NCI-H510A treated with DMSO at 0.1 percent for 48 hours (cell line): ENCODE results near the gene UCMA.
"Not testable (repeated sequence)": the region's sequence is repeated elsewhere in the genome, so short reads cannot be mapped to it uniquely, and the experiment has no call there.

Source experiments
- DNase-seq: peaks from one replicate; lab custom pipeline; 2025; lab: John Stamatoyannopoulos, UW

UCMA gene, protein sequence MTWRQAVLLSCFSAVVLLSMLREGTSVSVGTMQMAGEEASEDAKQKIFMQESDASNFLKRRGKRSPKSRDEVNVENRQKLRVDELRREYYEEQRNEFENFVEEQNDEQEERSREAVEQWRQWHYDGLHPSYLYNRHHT

GRCh38 chr10:13234172-13234571, at the start of gene UCMA:
Gene UCMA, minus strand, starts transcription at chr10:13234374. Its CDS starts 116 bp downstream, at chr10:13234258.
- DNase-seq, result no peak

DNA sequence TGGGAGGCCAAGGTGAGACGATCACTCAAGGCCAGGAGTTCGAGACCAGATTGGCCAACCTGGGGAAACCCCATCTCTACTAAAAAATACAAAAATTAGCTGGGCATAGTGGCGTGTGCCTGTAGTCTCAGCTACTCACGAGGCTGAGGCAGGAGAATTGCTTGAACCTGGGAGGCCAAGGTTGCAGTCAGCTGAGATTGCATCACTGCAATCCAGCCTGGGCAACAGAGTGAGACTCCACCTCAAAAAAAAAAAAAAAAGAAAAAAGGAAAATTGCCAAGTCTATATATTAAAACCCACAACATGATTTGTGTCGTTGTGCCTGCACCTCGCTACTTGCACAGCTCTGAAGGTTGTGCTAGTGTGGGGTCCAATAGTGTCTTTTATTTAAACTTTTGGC, 48.2 kb upstream of the UCMA start:
- DNase-seq, result not testable (repeated sequence)

- DNase-seq, result no peak
Measured at GRCh38 chr10:13276749-13277365, 42.7 kb upstream of the UCMA start.

- DNase-seq, result not testable (repeated sequence)
Measured at GRCh38 chr10:13276146-13276545, 42.0 kb upstream of the UCMA start.

GRCh38 chr10:13272164-13272571, 38.0 kb upstream of the UCMA start:
- peak; percentile 6 for DNase-seq

- no peak for DNase-seq
Measured at GRCh38 chr10:13271552-13272163, 37.5 kb upstream of the UCMA start.

DNA sequence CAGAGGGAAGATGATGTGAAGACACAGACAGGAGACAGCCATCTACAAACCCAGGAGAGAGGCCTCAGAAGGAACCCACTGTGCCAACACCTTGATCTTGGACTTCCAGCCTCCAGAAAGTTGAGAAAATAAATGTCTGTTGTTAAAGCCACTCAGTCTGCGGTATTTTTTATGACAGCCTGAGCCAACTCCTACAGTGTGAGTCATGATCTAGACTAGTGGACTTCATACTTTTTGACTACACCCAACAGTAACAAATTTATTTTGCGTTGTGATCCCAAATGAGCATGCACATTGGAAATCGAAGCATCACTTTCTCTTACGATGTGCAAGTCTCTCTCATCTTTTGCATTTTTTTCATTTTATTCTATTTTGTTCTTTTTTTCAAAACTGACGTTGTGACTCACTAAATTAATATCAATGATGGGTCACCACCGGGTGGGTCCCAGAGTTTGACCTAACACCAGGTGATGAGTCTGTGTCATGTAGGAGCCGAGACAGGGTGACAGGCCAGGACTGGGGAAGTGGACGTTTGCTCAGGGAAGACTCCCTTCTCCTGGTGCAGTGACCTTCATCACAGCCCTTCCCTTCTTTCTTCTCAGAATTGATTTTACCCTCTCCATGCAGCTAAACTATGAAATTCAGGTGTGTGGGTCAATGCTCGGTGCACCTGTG, 36.8 kb upstream of the UCMA start:
- DNase-seq, result no peak

DNA sequence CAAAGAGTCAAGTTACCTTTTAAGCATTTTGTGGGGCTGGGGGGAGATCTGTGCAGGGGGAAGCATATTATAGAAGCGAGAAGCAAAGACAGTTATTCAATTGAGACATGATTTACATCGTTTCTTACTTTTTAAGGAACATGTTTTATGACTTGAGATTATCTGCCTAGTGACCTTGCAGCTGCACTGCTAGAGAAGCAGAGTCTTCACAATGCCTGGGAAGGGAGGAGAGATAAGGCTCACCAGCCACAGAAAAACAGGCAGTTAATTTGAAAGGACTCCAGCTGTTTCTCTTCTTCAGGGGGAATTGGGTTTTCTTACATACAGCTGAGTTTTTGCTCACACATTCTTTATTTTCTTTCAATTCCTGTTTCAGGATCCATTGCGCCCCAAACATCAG, 34.7 kb upstream of the UCMA start:
- no peak for DNase-seq

DNA sequence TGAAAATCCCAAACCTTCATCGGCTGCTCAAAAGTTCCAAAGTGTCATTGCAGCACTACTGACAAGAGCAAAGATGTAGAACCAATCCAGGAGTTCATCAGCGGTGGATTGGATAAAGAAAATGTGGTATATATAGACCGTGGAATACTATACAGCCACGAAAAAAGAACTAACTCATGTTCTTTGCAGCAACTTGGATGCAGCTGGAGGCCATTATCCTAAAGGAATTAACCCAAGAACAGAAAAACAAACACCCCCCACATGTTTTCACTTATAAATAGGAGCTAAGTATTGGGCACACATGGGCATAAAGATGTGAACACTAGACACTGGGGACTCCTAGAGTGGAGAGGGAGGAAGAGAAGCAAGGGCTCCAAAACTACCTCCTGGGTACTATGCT, 34.1 kb upstream of the UCMA start:
- no peak for DNase-seq

GRCh38 chr10:13263591-13263990, 29.4 kb upstream of the UCMA start:
- DNase-seq, result no peak

DNA sequence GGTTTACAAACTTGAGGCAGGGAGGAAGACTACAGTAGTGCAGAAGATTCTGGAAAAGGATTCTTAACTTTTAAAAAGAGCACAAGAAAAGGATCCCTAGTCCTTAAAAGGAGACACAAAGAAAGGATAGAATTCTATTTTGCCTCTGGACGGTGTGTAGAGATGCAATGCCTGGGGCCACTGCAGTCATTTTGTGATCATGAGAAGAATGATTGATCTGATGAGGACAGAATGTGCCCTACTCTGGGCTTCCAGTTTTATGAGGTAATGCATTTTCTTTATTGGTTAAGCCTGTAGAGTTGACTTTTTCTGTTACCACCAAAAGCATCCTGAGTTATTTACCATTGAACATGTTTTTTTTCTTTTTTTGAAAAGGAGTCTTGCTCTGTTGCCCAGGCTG, 28.3 kb upstream of the UCMA start:
- DNase-seq, result no peak

DNA sequence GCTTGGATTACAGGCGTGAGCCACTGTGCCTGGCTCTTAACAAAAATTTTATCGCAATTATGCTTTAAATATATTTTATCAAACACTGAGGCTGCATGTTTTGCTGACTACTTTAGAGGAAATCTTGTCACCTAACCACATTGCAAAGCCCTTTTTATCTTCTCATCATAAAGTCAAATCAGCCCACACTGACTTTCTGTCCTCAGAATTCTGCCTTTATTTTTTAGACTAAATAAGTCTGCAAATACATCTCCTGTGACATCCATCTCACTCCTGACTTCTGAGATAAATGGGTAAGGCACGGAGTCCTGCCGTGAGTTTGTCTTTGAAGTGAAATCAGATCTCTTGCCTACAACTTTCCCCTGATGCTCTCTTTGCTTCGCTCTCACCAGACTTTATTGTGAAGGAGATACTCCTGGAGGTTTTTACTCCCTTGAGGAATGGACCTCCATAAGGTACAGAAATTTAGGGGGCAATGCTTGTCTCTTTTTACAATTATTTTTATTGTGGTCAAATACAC, 23.5 kb upstream of the UCMA start:
- DNase-seq, result no peak

GRCh38 chr10:13256627-13257026, 22.5 kb upstream of the UCMA start:
- DNase-seq, result no peak

DNA sequence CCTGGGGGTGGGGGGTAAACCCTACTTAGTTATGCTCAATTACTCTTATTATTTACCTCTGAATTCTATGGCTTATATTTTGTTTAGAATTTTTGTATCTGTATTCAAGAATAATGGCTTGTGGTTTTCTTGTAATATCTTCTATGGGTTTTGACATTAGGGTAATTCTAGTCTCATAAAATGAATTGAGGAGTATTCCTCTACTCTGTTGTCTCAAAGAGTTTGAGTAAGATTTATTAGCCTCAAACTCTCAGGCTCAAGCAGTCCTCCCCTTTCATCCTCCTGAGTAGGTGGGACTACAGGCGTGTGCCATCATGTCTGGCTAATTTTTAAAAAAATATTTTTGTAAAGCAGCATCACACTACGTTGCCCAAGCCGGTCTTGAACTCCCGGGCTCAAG, 19.6 kb upstream of the UCMA start:
- DNase-seq, result no peak

GRCh38 chr10:13247784-13248183, 13.6 kb upstream of the UCMA start:
- DNase-seq, result no peak

- no peak for DNase-seq
Measured at GRCh38 chr10:13247246-13247645, 13.1 kb upstream of the UCMA start.

DNA sequence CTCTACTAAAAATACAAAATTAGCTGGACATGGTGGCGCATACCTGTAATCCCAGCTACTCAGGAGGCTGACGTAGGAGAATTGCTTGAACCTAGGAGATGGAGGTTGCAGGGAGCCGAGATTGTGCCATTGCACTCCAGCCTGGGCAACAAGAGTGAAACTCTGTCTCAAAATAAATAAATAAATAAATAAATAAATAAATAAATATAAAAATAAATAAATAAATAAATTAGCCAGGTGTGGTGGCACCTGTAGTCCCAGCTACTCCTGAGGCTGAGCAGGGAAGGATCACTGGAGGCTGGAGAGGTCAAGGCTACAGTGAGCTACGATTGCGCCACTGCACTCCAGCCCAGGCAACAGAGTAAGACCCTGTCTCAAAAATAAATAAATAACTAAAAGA, 8.1 kb upstream of the UCMA start:
- not testable (repeated sequence) for DNase-seq

DNA sequence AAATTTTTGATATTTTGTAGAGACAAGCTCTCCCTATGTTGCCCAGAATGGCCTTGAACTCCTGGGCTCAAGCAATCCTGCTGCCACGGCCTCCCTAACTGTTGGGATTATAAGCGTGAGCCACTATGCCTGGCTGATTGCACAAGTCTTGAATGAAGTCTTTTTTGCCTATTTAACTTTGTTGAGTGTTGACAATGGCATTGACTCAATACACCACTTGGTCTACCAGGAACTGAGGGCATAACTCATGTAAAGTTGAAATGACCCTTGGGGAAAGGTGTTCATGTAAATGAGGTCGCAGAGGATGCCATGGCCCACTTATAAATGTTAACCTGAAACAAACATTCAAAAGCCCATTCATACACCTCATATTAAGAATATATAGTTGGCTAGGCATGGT, 7.4 kb upstream of the UCMA start:
- no peak for DNase-seq

DNA sequence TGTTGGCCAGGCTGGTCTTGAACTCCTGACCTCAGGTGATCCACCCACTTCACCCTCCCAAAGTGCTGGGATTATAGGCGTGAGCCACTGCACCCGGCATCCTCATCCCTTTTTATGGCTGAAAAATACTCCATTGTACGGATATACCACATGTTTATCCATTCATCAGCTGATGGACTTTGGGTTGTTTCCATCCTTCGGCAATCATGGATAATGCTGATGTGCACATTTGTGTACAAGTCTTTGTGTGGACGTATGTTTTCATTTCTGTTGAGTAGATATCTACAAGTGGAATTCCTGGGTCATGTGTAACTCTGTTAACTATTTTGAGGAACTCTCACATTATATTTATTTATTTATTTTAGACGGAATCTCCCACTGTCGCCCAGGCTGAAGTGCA, 5.7 kb upstream of the UCMA start:
- DNase-seq, result no peak

- no peak for DNase-seq
Measured at GRCh38 chr10:13238271-13239077, 4.3 kb upstream of the UCMA start.

GRCh38 chr10:13236638-13237037, 2.5 kb upstream of the UCMA start:
- no peak for DNase-seq

- DNase-seq, result not testable (repeated sequence)
Measured at GRCh38 chr10:13234736-13235135, 562 bp upstream of the UCMA start.
